Measurements from ENCODE around the gene MICU1. TPM values are rescaled to one million over a fixed set of nuclear protein-coding genes. Genes with fewer than 3 reads are reported as not detected.
"Not testable (repeated sequence)": the region's sequence is repeated elsewhere in the genome, so short reads cannot be mapped to it uniquely, and the experiment has no call there.

The MICU1 gene
- total and polyA plus RNA-seq, 8 donors: 25.9 to 212 (median 42.4) TPM

DNA sequence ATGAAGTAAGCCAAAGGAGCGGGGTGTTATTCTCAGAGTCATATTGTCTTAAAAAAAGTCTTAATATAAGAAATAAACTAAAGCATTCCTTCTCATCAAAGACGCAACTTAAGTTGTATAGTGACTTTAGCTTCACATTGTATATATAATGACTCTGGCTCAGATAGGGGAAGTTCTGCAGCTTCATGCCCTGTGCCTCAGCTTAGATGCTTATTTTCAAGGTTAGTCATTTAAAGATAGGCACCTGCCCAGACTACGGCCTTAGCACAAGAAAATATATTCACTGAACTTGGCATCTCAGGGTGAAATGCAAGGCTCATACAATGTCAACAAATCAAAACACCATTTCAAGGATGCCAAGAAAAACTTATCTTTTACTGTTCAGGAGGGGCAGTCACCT, 218.4 kb downstream of the MICU1 start:
- H3K27me3 ChIP-seq: no peaks in the 10 kb centered on the region
- no peak overlapping the region for H3K4me3 ChIP-seq
- intact Hi-C loops (cut with DNase I; ENCODE audit: low total_unique reads): no loop called here
- TF ChIP-seq POLR2A (IDR thresholded peaks at IDR 0.05): no peak
- TF ChIP-seq CTCF (IDR thresholded peaks at IDR 0.05): no peak
- no peak for TF ChIP-seq EP300 (IDR thresholded peaks at IDR 0.05)
- TF ChIP-seq POLR2AphosphoS5 (IDR thresholded peaks at IDR 0.05): peak in 1 of 3 donors; percentile 22
- DNase-seq: no peak
- peaks cover 0 to 39% (median 21%) of the 10 kb centered on the region in 4 donors for H3K36me3 ChIP-seq
- 58 to 68% (median 63%) methylated on average over 3 of the region's 3 CpGs for WGBS, 5 donors
- no peaks in the 10 kb centered on the region for H3K9me3 ChIP-seq
- peak overlapping the region in 1 of 5 donors; percentile 26 for H3K27ac ChIP-seq
- peaks cover 0 to 10% (median 2%) of the 10 kb centered on the region in 4 donors for H3K4me1 ChIP-seq

DNA sequence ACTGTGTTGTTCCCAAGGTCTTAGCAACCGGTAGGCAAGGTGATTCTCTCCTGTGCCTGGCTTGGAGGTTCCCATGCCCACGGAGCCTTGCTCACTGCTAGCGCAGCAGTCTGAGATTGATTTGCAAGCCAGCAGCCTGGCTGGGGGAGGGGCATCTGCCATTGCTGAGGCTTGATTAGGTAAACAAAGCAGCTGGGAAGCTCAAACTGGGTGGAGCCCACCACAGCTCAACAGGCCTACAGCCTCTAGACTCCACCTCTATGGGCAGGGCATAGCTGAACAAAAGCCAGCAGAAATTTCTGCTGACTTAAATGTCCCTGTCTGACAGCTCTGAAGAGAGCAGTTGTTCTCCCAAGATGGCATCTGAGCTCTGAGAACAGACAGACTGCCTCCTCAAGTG, 230.3 kb downstream of the MICU1 start:
- H3K4me1 ChIP-seq; intact Hi-C loops (cut with DNase I; ENCODE audit: low total_unique reads); H3K27ac ChIP-seq; H3K27me3 ChIP-seq; H3K9me3 ChIP-seq; H3K4me3 ChIP-seq: not testable (repeated sequence)
- 68 to 94% (median 90%) methylated on average over 3 of the region's 3 CpGs for WGBS, 5 donors
- peak; percentile 33 to 41 for DNase-seq
- H3K36me3 ChIP-seq: peaks cover 0 to 14% (median 10%) of the 10 kb centered on the region in 4 donors

GRCh38 chr10:72392571-72392970, 233.3 kb downstream of the MICU1 start:
- Histone ChIP-seq H3K4me1 (peaks cover 0 to 3% (median 0%) of the 10 kb centered on the region in 4 donors), H3K9me3 (no peaks in the 10 kb centered on the region), H3K27me3 (no peaks in the 10 kb centered on the region), H3K27ac (no peak overlapping the region), H3K4me3 (no peak overlapping the region), H3K36me3 (peaks cover 0 to 14% (median 11%) of the 10 kb centered on the region in 4 donors)
- intact Hi-C loops (cut with DNase I; ENCODE audit: low total_unique reads): no loop called here
- no peak for DNase-seq
- 81 to 93% (median 90%) methylated on average over 1 of the region's 1 CpG for WGBS, 5 donors
- TF ChIP-seq POLR2A (IDR thresholded peaks at IDR 0.05): no peak

DNA sequence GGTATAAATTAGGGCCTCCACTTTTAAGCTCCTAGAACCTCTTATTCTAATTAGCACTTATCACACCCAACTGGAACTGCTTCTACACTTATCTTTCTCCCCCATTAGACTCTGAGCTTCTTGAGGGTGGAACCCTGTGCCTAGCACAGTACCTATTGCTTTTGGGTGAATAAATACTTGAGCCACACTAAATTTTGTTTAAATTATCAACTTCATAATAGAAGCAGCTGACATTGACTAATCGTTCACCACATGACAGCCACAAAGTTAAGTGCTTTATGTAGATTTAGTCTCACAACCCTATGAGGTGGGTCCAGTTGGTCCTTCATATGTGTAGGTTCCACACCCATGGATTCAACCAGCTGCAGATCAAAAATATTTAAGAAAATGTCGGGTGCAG, 235.1 kb downstream of the MICU1 start:
- no peaks in the 10 kb centered on the region for H3K9me3 ChIP-seq
- no peaks in the 10 kb centered on the region for H3K27me3 ChIP-seq
- H3K36me3 ChIP-seq: peaks cover 0 to 14% (median 10%) of the 10 kb centered on the region in 4 donors
- intact Hi-C loops (cut with DNase I; ENCODE audit: low total_unique reads): no loop called here
- WGBS, 5 donors: 86 to 96% (median 90%) methylated on average over 2 of the region's 2 CpGs
- no peak overlapping the region for H3K4me3 ChIP-seq
- peaks cover 0 to 3% (median 0%) of the 10 kb centered on the region in 4 donors for H3K4me1 ChIP-seq
- TF ChIP-seq POLR2AphosphoS5 (IDR thresholded peaks at IDR 0.05) (no peak), EP300 (IDR thresholded peaks at IDR 0.05) (no peak), CTCF (IDR thresholded peaks at IDR 0.05) (no peak)
- H3K27ac ChIP-seq: no peak overlapping the region
- DNase-seq: no peak

- peaks cover 0 to 14% (median 7%) of the 10 kb centered on the region in 4 donors for H3K36me3 ChIP-seq
- TF ChIP-seq EP300 (IDR thresholded peaks at IDR 0.05) (no peak), CTCF (IDR thresholded peaks at IDR 0.05) (no peak), POLR2AphosphoS5 (IDR thresholded peaks at IDR 0.05) (no peak)
- 91 to 97% (median 96%) methylated on average over 5 of the region's 5 CpGs for WGBS, 5 donors
- DNase-seq: no peak
- no peak overlapping the region for H3K4me3 ChIP-seq
- no peaks in the 10 kb centered on the region for H3K27me3 ChIP-seq
- intact Hi-C loops (cut with DNase I; ENCODE audit: low total_unique reads): no loop called here
- no peaks in the 10 kb centered on the region for H3K9me3 ChIP-seq
- no peaks in the 10 kb centered on the region for H3K4me1 ChIP-seq
- no peak overlapping the region for H3K27ac ChIP-seq
Observed at GRCh38 chr10:72389716-72390115, 236.2 kb downstream of the MICU1 start.
